ENCODE measurements around the gene ADGRB2. TPM values are rescaled to one million over a fixed set of nuclear protein-coding genes. Genes with fewer than 3 reads are reported as not detected.

Gene ADGRB2
- total RNA-seq, 1 donor from 2014 or later, result 14.2 TPM

- Mint-ChIP-seq H3K4me3 (peak overlapping the region; percentile 86), H3K9me3 (no peaks in the 10 kb centered on the region), H3K27me3 (peaks cover 52% of the 10 kb centered on the region), H3K27ac (no peak overlapping the region), H3K4me1 (ENCODE audit: unreplicated experiment) (peaks cover 18% of the 10 kb centered on the region), H3K36me3 (no peaks in the 10 kb centered on the region)
- no peak for DNase-seq (ENCODE audit: extremely low spot score, unreplicated experiment)
- TF ChIP-seq CTCF (conservative IDR thresholded peaks at IDR 0.05), result no peak
Measured at GRCh38 chr1:31763671-31764311, 349 bp downstream of the ADGRB2 start.

DNA sequence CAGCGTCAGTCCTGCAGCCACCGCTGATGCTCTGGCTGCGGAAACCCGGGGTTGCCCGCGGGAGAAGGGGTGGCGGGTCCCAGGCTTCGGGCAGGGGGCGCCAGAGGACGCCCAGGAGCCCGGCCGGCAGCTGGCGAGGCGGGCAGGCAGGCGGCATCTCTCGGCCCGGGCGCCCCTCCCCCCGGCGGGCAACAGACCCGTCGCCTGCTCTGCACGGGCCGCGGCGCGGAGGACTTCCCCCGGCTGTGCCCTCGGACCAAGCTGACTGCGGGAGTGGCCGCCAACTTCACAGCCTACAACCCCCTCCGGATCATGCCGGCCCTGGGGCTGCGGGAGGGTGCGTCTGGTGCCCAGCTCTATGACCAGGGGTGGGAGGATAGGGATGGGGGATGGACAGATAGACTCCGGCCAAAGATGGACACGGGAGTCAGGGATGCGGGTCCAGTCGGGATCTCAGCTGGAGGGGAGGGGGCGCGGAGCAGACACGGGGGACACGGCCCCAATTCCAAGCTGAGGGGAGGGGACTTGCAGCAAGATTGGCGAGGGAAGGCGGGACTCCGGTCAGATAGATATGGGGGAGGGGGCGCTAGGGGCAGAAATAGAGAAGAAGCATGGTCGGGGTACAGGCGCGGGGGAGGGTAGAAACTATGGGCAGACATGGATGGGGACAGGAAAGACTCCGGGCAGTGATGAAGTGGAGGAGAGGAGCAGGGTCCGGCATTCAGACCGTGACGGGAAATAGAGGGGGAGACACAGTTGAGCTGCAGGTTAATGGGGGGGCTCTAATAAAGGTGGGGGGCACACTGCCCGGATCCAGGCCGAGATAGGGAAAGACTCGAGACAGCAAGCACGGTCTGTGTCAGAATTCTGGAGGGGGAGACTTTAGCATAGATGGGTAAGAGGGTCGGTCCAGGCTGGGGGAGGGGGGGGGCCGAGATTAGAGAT, 1.1 kb downstream of the ADGRB2 start:
- peak overlapping the region; percentile 86 for H3K4me3 Mint-ChIP-seq
- DNase-seq (ENCODE audit: extremely low spot score, unreplicated experiment), result peak; percentile 83

GRCh38 chr1:31762323-31762722, 1.8 kb downstream of the ADGRB2 start:
- H3K4me1 Mint-ChIP-seq (ENCODE audit: unreplicated experiment), result peaks cover 4% of the 10 kb centered on the region
- no peaks in the 10 kb centered on the region for H3K36me3 Mint-ChIP-seq
- no peaks in the 10 kb centered on the region for H3K9me3 Mint-ChIP-seq
- peaks cover 38% of the 10 kb centered on the region for H3K27me3 Mint-ChIP-seq
- no peak for DNase-seq (ENCODE audit: extremely low spot score, unreplicated experiment)
- peak overlapping the region; percentile 72 for H3K4me3 Mint-ChIP-seq
- TF ChIP-seq CTCF (conservative IDR thresholded peaks at IDR 0.05), result no peak
- no peak overlapping the region for H3K27ac Mint-ChIP-seq

More for the DNA sequence above, 1.1 kb downstream of the ADGRB2 start:
- Mint-ChIP-seq H3K27me3 (peaks cover 45% of the 10 kb centered on the region), H3K36me3 (no peaks in the 10 kb centered on the region), H3K27ac (no peak overlapping the region), H3K4me1 (ENCODE audit: unreplicated experiment) (peaks cover 11% of the 10 kb centered on the region), H3K9me3 (no peaks in the 10 kb centered on the region)
- TF ChIP-seq CTCF (conservative IDR thresholded peaks at IDR 0.05), result peak; percentile 80

DNA sequence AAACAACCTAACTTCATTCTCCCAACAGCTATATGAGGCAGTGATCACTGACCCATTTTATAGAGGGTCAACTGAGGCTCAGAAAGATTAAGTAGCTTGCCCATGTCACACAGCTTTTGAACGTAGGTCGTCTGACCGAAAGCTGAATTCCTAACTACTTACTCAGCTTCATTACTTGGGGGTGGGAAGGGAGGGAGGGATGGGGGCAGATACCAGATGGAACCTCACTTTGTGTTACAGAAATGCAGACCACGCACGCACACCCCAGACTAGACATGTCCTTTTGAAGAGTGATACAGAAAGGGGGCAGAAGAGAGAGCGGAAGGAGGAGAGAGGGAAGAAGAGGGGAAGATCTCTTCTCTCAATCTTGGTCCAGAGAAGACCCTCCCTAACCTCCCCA, 2.3 kb downstream of the ADGRB2 start:
- Mint-ChIP-seq H3K9me3 (no peaks in the 10 kb centered on the region), H3K27ac (no peak overlapping the region), H3K36me3 (no peaks in the 10 kb centered on the region), H3K4me3 (peak overlapping the region; percentile 72), H3K27me3 (peaks cover 37% of the 10 kb centered on the region), H3K4me1 (ENCODE audit: unreplicated experiment) (peaks cover 3% of the 10 kb centered on the region)
- DNase-seq (ENCODE audit: extremely low spot score, unreplicated experiment), result no peak
- no peak for TF ChIP-seq CTCF (conservative IDR thresholded peaks at IDR 0.05)

- no peaks in the 10 kb centered on the region for H3K9me3 Mint-ChIP-seq
- peaks cover 3% of the 10 kb centered on the region for H3K4me1 Mint-ChIP-seq (ENCODE audit: unreplicated experiment)
- no peak for TF ChIP-seq CTCF (conservative IDR thresholded peaks at IDR 0.05)
- H3K4me3 Mint-ChIP-seq, result peak overlapping the region; percentile 72
- peaks cover 37% of the 10 kb centered on the region for H3K27me3 Mint-ChIP-seq
- H3K36me3 Mint-ChIP-seq, result no peaks in the 10 kb centered on the region
- H3K27ac Mint-ChIP-seq, result no peak overlapping the region
- DNase-seq (ENCODE audit: extremely low spot score, unreplicated experiment), result no peak
Measured at GRCh38 chr1:31760471-31761470, 3.4 kb downstream of the ADGRB2 start.

Data from type B pancreatic cell (in vitro differentiated cells).